IMR-90 (cell line): ENCODE results near the gene PANK3. TPM values are rescaled to one million over a fixed set of nuclear protein-coding genes. Genes with fewer than 3 reads are reported as not detected.

Source experiments
- ATAC-seq: fragments of 200-7000 bp; cut with Tn5 transposase; 2 replicates; pipeline ENCODE4 v1.9.1; 2020; ENCODE audit warnings: low read depth, mild to moderate bottlenecking, moderate library complexity
- BruUV-seq: library from RNA; stranded (reverse); fragments of 400-500 nt; replicated peaks from 2 replicates; lab custom pipeline; 2021; lab: Mats Ljungman, UMichigan
- CTCF ChIA-PET: fragments of 300-600 bp; formaldehyde crosslinking; extraction: SDS; loops from one replicate; lab custom pipeline; 2021; ENCODE audit warnings: antibody characterized with exemption; lab: Yijun Ruan, JAX
- POLR2A ChIA-PET: fragments of 300-600 bp; sonication (Branson Sonifier 250); formaldehyde crosslinking; loops from one replicate; lab custom pipeline; 2022; ENCODE audit warnings: antibody characterized with exemption; ENCODE audit not compliant: unreplicated experiment; lab: Charles Lee
- DNase-seq: peaks from one replicate; pipeline ENCODE4 v3.0.0; 2013
- H2AFZ ChIP-seq: replicated peaks from 2 replicates; pipeline ENCODE3; 2013; ENCODE audit warnings: low read length, mild to moderate bottlenecking; ENCODE audit not compliant: poor library complexity
- H2AK5ac ChIP-seq: 2 replicates; pipeline ENCODE4 v1.6.1; 2013; ENCODE audit warnings: low read depth, low read length, inconsistent platforms
- H2AK9ac ChIP-seq: replicated peaks from 2 replicates; pipeline ENCODE3; 2013; ENCODE audit warnings: mild to moderate bottlenecking, low read depth, low read length, moderate library complexity; ENCODE audit not compliant: poor library complexity
- H2BK120ac ChIP-seq: 2 replicates; pipeline ENCODE4 v1.6.1; 2013; ENCODE audit warnings: low read depth, low read length, inconsistent platforms
- H2BK15ac ChIP-seq: 3 replicates; pipeline ENCODE4 v1.6.1; 2013; ENCODE audit warnings: low read depth, low read length, inconsistent platforms
- H2BK20ac ChIP-seq: 2 replicates; pipeline ENCODE4 v1.6.1; 2013; ENCODE audit warnings: low read depth, mild to moderate bottlenecking, inconsistent platforms, low read length, moderate library complexity
- H2BK5ac ChIP-seq: 2 replicates; pipeline ENCODE4 v1.6.1; 2013; ENCODE audit warnings: mild to moderate bottlenecking, low read depth, low read length, inconsistent platforms; ENCODE audit not compliant: poor library complexity, severe bottlenecking
- H3K14ac ChIP-seq: replicated peaks from 2 replicates; pipeline ENCODE4 v1.6.1; 2013; ENCODE audit warnings: low read depth, low read length, inconsistent platforms
- H3K18ac ChIP-seq: 2 replicates; pipeline ENCODE4 v1.6.1; 2013; ENCODE audit warnings: low read depth, low read length, control low read depth
- H3K23ac ChIP-seq: 2 replicates; pipeline ENCODE4 v1.6.1; 2013; ENCODE audit warnings: low read depth, low read length, inconsistent platforms
- H3K27ac ChIP-seq: 2 replicates; pipeline ENCODE4 v1.5.1; 2013; ENCODE audit warnings: mild to moderate bottlenecking, control low read depth, low read length; ENCODE audit not compliant: insufficient read depth
- H3K27me3 ChIP-seq: 2 replicates; pipeline ENCODE4 v1.6.1; 2013; ENCODE audit warnings: low read length; ENCODE audit not compliant: control insufficient read depth, insufficient read depth
- H3K36me3 ChIP-seq: 2 replicates; pipeline ENCODE4 v1.6.1; 2013; ENCODE audit warnings: low read length, mixed read lengths; ENCODE audit not compliant: control insufficient read depth, insufficient read depth
- H3K4ac ChIP-seq: 2 replicates; pipeline ENCODE4 v1.6.1; 2013; ENCODE audit warnings: low read depth, low read length, inconsistent platforms
- H3K4me1 ChIP-seq: 2 replicates; pipeline ENCODE4 v1.6.1; 2013; ENCODE audit warnings: low read length, mixed read lengths; ENCODE audit not compliant: control insufficient read depth, insufficient read depth
- H3K4me2 ChIP-seq: 2 replicates; pipeline ENCODE4 v1.6.1; 2013; ENCODE audit warnings: low read depth, mild to moderate bottlenecking, control low read depth, low read length, moderate library complexity
- H3K4me3 ChIP-seq: 2 replicates; pipeline ENCODE4 v1.5.1; 2013; ENCODE audit warnings: low read depth, mild to moderate bottlenecking, control low read depth, low read length, moderate library complexity; ENCODE audit not compliant: insufficient read depth
- H3K56ac ChIP-seq: 2 replicates; pipeline ENCODE4 v1.6.1; 2013; ENCODE audit warnings: low read length, inconsistent platforms; ENCODE audit not compliant: insufficient read depth; ENCODE audit errors: extremely low read depth
- H3K79me1 ChIP-seq, 2 experiments: 2 replicates each; pipeline ENCODE4 v1.6.1; 2013; ENCODE audit warnings: low read length in 2 of 2, inconsistent platforms in 1 of 2, low read depth in 1 of 2
- H3K9ac ChIP-seq: 2 replicates; pipeline ENCODE4 v1.6.1; 2013; ENCODE audit warnings: low read depth, low read length, control low read depth
- H3K9me1 ChIP-seq: 2 replicates; pipeline ENCODE4 v1.6.1; 2013; ENCODE audit warnings: low read length, inconsistent platforms; ENCODE audit not compliant: insufficient read depth
- H3K9me3 ChIP-seq: 2 replicates; pipeline ENCODE4 v1.6.1; 2013; ENCODE audit warnings: low read length; ENCODE audit not compliant: control insufficient read depth, insufficient read depth
- H4K20me1 ChIP-seq: 2 replicates; pipeline ENCODE4 v1.6.1; 2013; ENCODE audit warnings: low read length, inconsistent platforms; ENCODE audit not compliant: insufficient read depth
- H4K5ac ChIP-seq: 2 replicates; pipeline ENCODE4 v1.6.1; 2013; ENCODE audit warnings: mild to moderate bottlenecking, low read depth, low read length, control low read depth
- H4K8ac ChIP-seq, 2 experiments: 2 replicates each; pipeline ENCODE4 v1.6.1; 2013; ENCODE audit warnings: low read depth in 2 of 2, low read length in 2 of 2, control low read depth in 1 of 2, inconsistent platforms in 1 of 2
- H4K91ac ChIP-seq: 2 replicates; pipeline ENCODE4 v1.6.1; 2013; ENCODE audit warnings: low read depth, low read length, inconsistent platforms; ENCODE audit not compliant: insufficient read depth
- BHLHE40 ChIP-seq: fragments of 150-350 bp; IDR thresholded peaks from 2 replicates; pipeline ENCODE4 v1.6.1; 2016; ENCODE audit warnings: mild to moderate bottlenecking, low read depth, low read length
- CEBPB ChIP-seq: IDR thresholded peaks from 2 replicates; pipeline ENCODE4 v1.6.1; 2012; ENCODE audit warnings: low read depth, low read length, improper control_type of control experiment
- CHD1 ChIP-seq: IDR thresholded peaks from 2 replicates; pipeline ENCODE4 v1.6.1; 2012; ENCODE audit warnings: low read depth, low read length, improper control_type of control experiment
- CTCF ChIP-seq: conservative IDR thresholded peaks from 2 replicates; pipeline ENCODE4 v1.5.1; 2012; ENCODE audit warnings: mild to moderate bottlenecking, low read depth, low read length, improper control_type of control experiment
- ELK1 ChIP-seq: fragments of 150-350 bp; IDR thresholded peaks from 2 replicates; pipeline ENCODE4 v1.6.1; 2016; ENCODE audit warnings: low read depth, mild to moderate bottlenecking, low read length, moderate library complexity, borderline replicate concordance
- FOS ChIP-seq: fragments of 150-350 bp; IDR thresholded peaks from 2 replicates; pipeline ENCODE4 v1.6.1; 2016; ENCODE audit warnings: low read depth, low read length
- MAFK ChIP-seq: IDR thresholded peaks from 2 replicates; pipeline ENCODE4 v1.6.1; 2012; ENCODE audit warnings: low read depth, low read length, improper control_type of control experiment
- MAZ ChIP-seq: IDR thresholded peaks from 2 replicates; pipeline ENCODE4 v1.6.1; 2012; ENCODE audit warnings: low read depth, mild to moderate bottlenecking, low read length, improper control_type of control experiment, moderate library complexity, borderline replicate concordance
- MXI1 ChIP-seq: IDR thresholded peaks from 2 replicates; pipeline ENCODE4 v1.6.1; 2012; ENCODE audit warnings: low read depth, mild to moderate bottlenecking, low read length, moderate library complexity, borderline replicate concordance
- NFE2L2 ChIP-seq: fragments of 150-350 bp; IDR thresholded peaks from 2 replicates; pipeline ENCODE4 v1.6.1; 2016; ENCODE audit warnings: low read depth, mild to moderate bottlenecking, low read length
- POLR2A ChIP-seq: IDR thresholded peaks from 2 replicates; pipeline ENCODE4 v1.6.1; 2012; ENCODE audit warnings: mild to moderate bottlenecking, low read depth, low read length
- RAD21 ChIP-seq: IDR thresholded peaks from 2 replicates; pipeline ENCODE4 v1.6.1; 2012; ENCODE audit warnings: low read length, improper control_type of control experiment
- RCOR1 ChIP-seq: IDR thresholded peaks from 2 replicates; pipeline ENCODE4 v1.6.1; 2012; ENCODE audit warnings: mild to moderate bottlenecking, low read length, improper control_type of control experiment; ENCODE audit not compliant: insufficient replicate concordance
- RFX5 ChIP-seq: IDR thresholded peaks from 2 replicates; pipeline ENCODE4 v1.8.0; 2012; ENCODE audit warnings: low read depth, mild to moderate bottlenecking, low read length, moderate library complexity
- SMC3 ChIP-seq: fragments of 150-350 bp; IDR thresholded peaks from 2 replicates; pipeline ENCODE4 v1.6.1; 2016; ENCODE audit warnings: low read depth, mild to moderate bottlenecking, antibody characterized with exemption, low read length, moderate library complexity
- USF2 ChIP-seq: fragments of 150-350 bp; IDR thresholded peaks from 2 replicates; pipeline ENCODE4 v1.6.1; 2017; ENCODE audit warnings: mild to moderate bottlenecking, antibody characterized with exemption, low read length, low read depth
- dilution Hi-C: fragments of 300-500 bp; cut with HindIII; formaldehyde crosslinking; loops from one replicate; pipeline ENCODE4 v1.14.3; 2018; ENCODE audit warnings: low sequenced_read_pairs; ENCODE audit not compliant: unreplicated experiment
- in situ Hi-C: fragments of 300-500 bp; cut with MboI; formaldehyde crosslinking; loops from 3 replicates; pipeline ENCODE4 v1.14.3; 2019; ENCODE audit warnings: low sequenced_read_pairs, inconsistent platforms, mixed read lengths
- intact Hi-C: fragments of 100-400 bp; cut with micrococcal nuclease; formaldehyde crosslinking; loops from 2 replicates; pipeline ENCODE4 v1.10.0; 2022
- polyA plus RNA-seq, 3 experiments: library from polyadenylated mRNA; depleted of rRNA; stranded (reverse); fragments of >200 nt; gene quantifications; 2 replicates each; pipeline ENCODE4 v1.2.3, GENCODE V29; 2012; ENCODE audit warnings: low replicate concordance in 1 of 3
- total RNA-seq: library from RNA; depleted of rRNA; stranded (reverse); fragments of >200 nt; gene quantifications from 2 replicates; pipeline ENCODE4 v1.2.3, GENCODE V29; 2012

PANK3 gene
- total and polyA plus RNA-seq, 2 of the 4 experiments (the other 2 are of a cell fraction) = 6.9 to 21.0 TPM

GRCh38 chr5:168550656-168551055 lies 28.5 kb downstream of the PANK3 start:
- Histone ChIP-seq H2BK120ac (no peak overlapping the region), H2AK9ac (no peak overlapping the region), H3K27ac (no peak overlapping the region), H3K27me3 (no peaks in the 10 kb centered on the region), H3K23ac (no peak overlapping the region), H4K91ac (no peak overlapping the region), H3K4me1 (0 out of 2 replicates have a peak, but pooled peaks cover 4% of the 10 kb centered on the region), H3K9me3 (no peaks in the 10 kb centered on the region), H3K9me1 (no peaks in the 10 kb centered on the region; the same call in 1 of the 2 replicates), H3K9ac (no peak overlapping the region), H3K18ac (no peak overlapping the region), H2AK5ac (no peak overlapping the region), H3K56ac (no peak overlapping the region), H4K5ac (no peak overlapping the region), H3K79me1 (peaks cover 11 to 21% of the 10 kb centered on the region in 2 experiments), H2BK5ac (no peak overlapping the region), H2AFZ (no peak overlapping the region), H2BK15ac (no peak overlapping the region), H3K36me3 (peaks cover 9% of the 10 kb centered on the region), H3K14ac (no peak overlapping the region), H4K20me1 (peaks cover 9% of the 10 kb centered on the region; the same call in 1 of the 2 replicates), H2BK20ac (no peak overlapping the region), H3K4me3 (no peak overlapping the region), H4K8ac (no peak overlapping the region), H3K4ac (no peak overlapping the region), H3K4me2 (no peak overlapping the region)
- dilution Hi-C loops (no loop called here), intact Hi-C loops (loop anchor here (5.0 kb wide), 1 partner anchor 58 kb away; no protein-coding TSS in a partner anchor), in situ Hi-C loops (no loop called here)
- ChIA-PET CTCF (no interaction called here), POLR2A (no interaction called here)
- ATAC-seq (no peak), DNase-seq (peak; percentile 7)
- TF ChIP-seq NFE2L2 = no peak
- TF ChIP-seq POLR2A = no peak
- no peak for TF ChIP-seq SMC3
- no peak for TF ChIP-seq CTCF
- TF ChIP-seq BHLHE40 = no peak
- no peak for TF ChIP-seq ELK1
- TF ChIP-seq CHD1 = no peak
- no peak for TF ChIP-seq RCOR1
- TF ChIP-seq MAFK = no peak
- TF ChIP-seq RAD21 = no peak
- no peak for TF ChIP-seq FOS
- TF ChIP-seq RFX5 = no peak
- TF ChIP-seq USF2 = no peak
- no peak for TF ChIP-seq MAZ
- no peak for TF ChIP-seq CEBPB
- TF ChIP-seq MXI1 = no peak
- no TSS peak for BruUV-seq
